Psoas muscle (tissue), 8 donors: Measurements from ENCODE around the gene PRRT2. TPM values are rescaled to one million over a fixed set of nuclear protein-coding genes. Genes with fewer than 3 reads are reported as not detected.
A peak's percentile ranks its signal among the peaks of the same experiment; 100 is the strongest.

Source experiments
- ATAC-seq, 4 donors: fragments of 200-7000 bp; cut with Tn5 transposase; one replicate each; pipeline ENCODE4 v1.9.1; 2020; ENCODE audit warnings: moderate library complexity in 3 of 4, mild to moderate bottlenecking in 2 of 4
- DNase-seq, 2 donors: peaks; one replicate each; pipeline ENCODE4 v3.0.0-alpha.2; 2020
- H3K27ac ChIP-seq: fragments of 200-600 bp; one replicate; pipeline ENCODE4 v1.8.0; 2022
- H3K27me3 ChIP-seq, 3 donors: fragments of 200-600 bp in 1 of 3; one replicate each; pipeline versions ENCODE4 v1.6.1 to v1.8.0; 2013 to 2022; ENCODE audit warnings: low read length in 2 of 3, mild to moderate bottlenecking in 2 of 3, moderate library complexity in 1 of 3; ENCODE audit not compliant: insufficient read depth in 3 of 3
- H3K36me3 ChIP-seq, 2 donors: fragments of 200-600 bp in 1 of 2; one replicate each; pipeline versions ENCODE4 v1.6.1 to v1.8.0; 2013 to 2022; ENCODE audit warnings: low read depth in 1 of 2, mild to moderate bottlenecking in 1 of 2, moderate library complexity in 1 of 2; ENCODE audit not compliant: insufficient read depth in 1 of 2
- H3K4me1 ChIP-seq: fragments of 200-600 bp; one replicate; pipeline ENCODE4 v1.8.0; 2022
- H3K4me3 ChIP-seq: fragments of 200-600 bp; one replicate; pipeline ENCODE4 v1.8.0; 2022; ENCODE audit warnings: mild to moderate bottlenecking
- H3K9me3 ChIP-seq: fragments of 200-600 bp; one replicate; pipeline ENCODE4 v1.8.0; 2022
- CTCF ChIP-seq: fragments of 200-600 bp; IDR thresholded peaks from one replicate; pipeline ENCODE4 v1.8.0; 2022; ENCODE audit warnings: antibody characterized with exemption
- WGBS, 3 donors: extraction: QIAGEN DNeasy Blood & Tissue Kit; methylation state at CpG; one replicate each; pipeline versions ENCODE4 v1.1.6 to v1.1.7; 2013; 5-methylcytosine and 5-hydroxymethylcytosine counted together
- intact Hi-C, 2 donors: fragments of 100-400 bp; cut with DNase I; formaldehyde crosslinking; loops; one replicate each; pipeline versions ENCODE4 v1.11.0 to v1.14.2; 2022
- polyA plus RNA-seq, 3 donors: library from polyadenylated mRNA; stranded (reverse); fragments of 200-250 nt; gene quantifications; one replicate each; pipeline ENCODE4 v1.2.3, GENCODE V29; 2013
- total RNA-seq, 4 donors: library from RNA; stranded (reverse); fragmentation: NEBNext Ultra II Directional in 2 of 4; extraction: Animal tissue kit (Norgen Biotek cat#: 25700) in 2 of 4; gene quantifications; one replicate each; pipeline versions ENCODE4 v1.2.1 to v1.2.4, GENCODE V29; 2021 to 2023
- donor health status: healthy with polysubstance abuse.
- donor health status: DM: no; HTN: no; CAD: no; lungs with moderate emphysema.
- donor health status: Bipolar disorder and iron deficiency.
- donor health status: healthy.
- donor health status: DM: yes; HTN: yes; CAD: no.
- donor health status: DM: no; HTN: no; CAD: no.
- donor health status: DM: no; HTN: no; CAD: no.
- donor health status: DM: yes; HTN: yes; CAD: no.

Gene PRRT2
- total and polyA plus RNA-seq, 7 donors, result 0.17 to 1.8 (median 0.44) TPM

DNA sequence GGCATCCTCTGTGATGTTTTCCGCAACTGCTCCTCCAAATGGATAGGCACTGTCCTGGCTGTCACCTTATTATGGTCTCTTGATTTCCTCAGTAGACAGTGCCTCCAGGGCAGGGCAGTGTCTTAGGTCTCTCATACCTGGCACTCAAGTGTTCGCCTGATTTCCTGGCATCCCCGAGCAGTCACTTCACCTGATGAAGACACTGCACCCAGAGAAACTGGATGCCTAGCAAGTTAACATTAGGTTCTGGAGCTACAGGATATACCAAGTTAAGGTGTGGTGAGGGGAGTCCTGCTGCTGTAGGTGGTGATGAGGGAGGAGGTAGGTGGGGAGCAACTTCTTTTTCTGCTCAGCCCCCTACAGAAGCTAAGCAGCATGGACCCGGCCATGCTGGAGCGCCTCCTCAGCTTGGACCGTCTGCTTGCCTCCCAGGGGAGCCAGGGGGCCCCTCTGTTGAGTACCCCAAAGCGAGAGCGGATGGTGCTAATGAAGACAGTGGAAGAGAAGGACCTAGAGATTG lies 9.5 kb upstream of the PRRT2 start:
- ATAC-seq (no peak), DNase-seq (no peak)
- no peaks in the 10 kb centered on the region for H3K27me3 ChIP-seq
- peak overlapping the region; percentile 16 for H3K27ac ChIP-seq
- H3K4me3 ChIP-seq, result no peak overlapping the region
- intact Hi-C loops, result no loop called here
- WGBS, 3 donors, result 93 to 95% (median 94%) methylated on average over 8 of the region's 8 CpGs
- H3K36me3 ChIP-seq, result peaks cover 0 to 25% of the 10 kb centered on the region in 2 donors
- TF ChIP-seq CTCF, result no peak
- H3K9me3 ChIP-seq, result no peaks in the 10 kb centered on the region
- peaks cover 15% of the 10 kb centered on the region for H3K4me1 ChIP-seq

- no peak for ATAC-seq
- no peak for TF ChIP-seq CTCF
- Histone ChIP-seq H3K36me3 (peaks cover 0 to 19% of the 10 kb centered on the region in 2 donors), H3K4me1 (peaks cover 31% of the 10 kb centered on the region), H3K9me3 (no peaks in the 10 kb centered on the region), H3K27ac (peak overlapping the region; percentile 97), H3K4me3 (peak overlapping the region; percentile 80), H3K27me3 (no peaks in the 10 kb centered on the region)
- no peak for DNase-seq
- intact Hi-C loops, result no loop called here
- 66 to 74% (median 70%) methylated on average over 8 of the region's 8 CpGs for WGBS, 3 donors
These were observed 8.0 kb upstream of the PRRT2 start for GRCh38 chr16:29804020-29804419.

GRCh38 chr16:29804455-29805231 lies 7.3 kb upstream of the PRRT2 start:
- Histone ChIP-seq H3K27ac (peak overlapping the region; percentile 97), H3K27me3 (no peaks in the 10 kb centered on the region), H3K9me3 (no peaks in the 10 kb centered on the region), H3K36me3 (peaks cover 0 to 19% of the 10 kb centered on the region in 2 donors), H3K4me1 (peaks cover 37% of the 10 kb centered on the region), H3K4me3 (peak overlapping the region; percentile 80)
- TF ChIP-seq CTCF, result no peak
- WGBS, 3 donors, result 1 to 3% (median 2%) methylated on average over 18 to 26 of the region's 26 CpGs
- DNase-seq, result peak; percentile 35 to 80
- ATAC-seq, result peak; percentile 6 to 61 (median 44)
- intact Hi-C loops, result loop anchor here in 1 of 2 donors (5.0 kb wide), 1 partner anchor 207 kb away; no protein-coding TSS in a partner anchor

DNA sequence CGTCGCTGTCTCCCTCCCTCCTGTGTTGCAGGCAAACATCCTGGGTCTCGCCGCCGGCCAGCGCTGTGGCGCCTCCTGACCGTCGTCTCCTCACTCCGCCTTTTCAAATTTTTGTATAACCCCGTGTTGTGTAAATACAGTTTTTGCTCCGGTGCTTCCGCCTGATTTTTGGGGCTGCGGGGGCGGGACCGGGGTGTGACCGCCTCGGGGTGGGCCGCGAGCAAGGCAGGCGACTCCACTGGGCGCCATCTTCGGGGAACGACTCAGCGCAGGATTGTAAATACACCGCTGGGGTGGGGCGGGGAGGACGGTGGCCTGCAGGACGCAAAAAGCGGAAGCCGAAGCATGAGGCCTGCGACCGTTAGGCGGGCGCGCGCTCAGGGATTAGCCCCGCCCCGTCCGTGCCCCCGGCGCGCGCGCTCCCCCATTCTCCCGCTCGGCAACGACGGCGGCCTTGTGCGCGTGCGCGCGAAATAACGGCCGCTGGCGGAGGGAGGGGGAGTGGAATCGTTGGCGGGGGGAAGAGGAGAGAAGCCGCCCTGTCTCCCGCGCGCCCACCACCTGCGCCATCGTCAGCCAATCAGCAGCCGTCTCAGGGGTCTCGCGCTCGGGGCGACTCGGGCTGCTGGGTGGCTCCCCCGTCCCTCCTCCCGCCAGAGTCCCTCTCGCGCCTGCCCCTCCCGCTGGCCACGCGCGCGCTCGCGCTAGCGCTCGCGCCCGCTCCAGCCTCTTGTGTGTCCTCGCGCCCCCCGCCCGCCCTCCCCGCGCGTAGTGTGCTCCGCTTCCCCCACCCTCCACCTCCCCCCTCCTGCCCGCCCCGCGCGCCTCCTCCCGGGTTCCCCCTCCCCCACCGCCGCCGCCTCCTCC lies 6.5 kb upstream of the PRRT2 start:
- H3K4me1 ChIP-seq, result peaks cover 44% of the 10 kb centered on the region
- H3K4me3 ChIP-seq, result peak overlapping the region; percentile 80
- H3K27me3 ChIP-seq, result no peaks in the 10 kb centered on the region
- H3K36me3 ChIP-seq, result peaks cover 0 to 19% of the 10 kb centered on the region in 2 donors
- DNase-seq, result peak; percentile 98 to 99
- 0 to 1% (median 0%) methylated on average over 45 to 100 of the region's 103 CpGs for WGBS, 3 donors
- no peak for TF ChIP-seq CTCF
- peak; percentile 88 to 90 (median 90) for ATAC-seq
- intact Hi-C loops, result loop anchor here in 1 of 2 donors (5.0 kb wide), 1 partner anchor 208 kb away; no protein-coding TSS in a partner anchor
- no peaks in the 10 kb centered on the region for H3K9me3 ChIP-seq
- H3K27ac ChIP-seq, result peak overlapping the region; percentile 97
